ENCODE measurements around the gene PRPSAP1. TPM values are rescaled to one million over a fixed set of nuclear protein-coding genes. Genes with fewer than 3 reads are reported as not detected.
"Not testable (repeated sequence)": the region's sequence is repeated elsewhere in the genome, so short reads cannot be mapped to it uniquely, and the experiment has no call there.

The PRPSAP1 gene
- total RNA-seq, 1 donor from 2014 or later = 68.5 TPM

DNA sequence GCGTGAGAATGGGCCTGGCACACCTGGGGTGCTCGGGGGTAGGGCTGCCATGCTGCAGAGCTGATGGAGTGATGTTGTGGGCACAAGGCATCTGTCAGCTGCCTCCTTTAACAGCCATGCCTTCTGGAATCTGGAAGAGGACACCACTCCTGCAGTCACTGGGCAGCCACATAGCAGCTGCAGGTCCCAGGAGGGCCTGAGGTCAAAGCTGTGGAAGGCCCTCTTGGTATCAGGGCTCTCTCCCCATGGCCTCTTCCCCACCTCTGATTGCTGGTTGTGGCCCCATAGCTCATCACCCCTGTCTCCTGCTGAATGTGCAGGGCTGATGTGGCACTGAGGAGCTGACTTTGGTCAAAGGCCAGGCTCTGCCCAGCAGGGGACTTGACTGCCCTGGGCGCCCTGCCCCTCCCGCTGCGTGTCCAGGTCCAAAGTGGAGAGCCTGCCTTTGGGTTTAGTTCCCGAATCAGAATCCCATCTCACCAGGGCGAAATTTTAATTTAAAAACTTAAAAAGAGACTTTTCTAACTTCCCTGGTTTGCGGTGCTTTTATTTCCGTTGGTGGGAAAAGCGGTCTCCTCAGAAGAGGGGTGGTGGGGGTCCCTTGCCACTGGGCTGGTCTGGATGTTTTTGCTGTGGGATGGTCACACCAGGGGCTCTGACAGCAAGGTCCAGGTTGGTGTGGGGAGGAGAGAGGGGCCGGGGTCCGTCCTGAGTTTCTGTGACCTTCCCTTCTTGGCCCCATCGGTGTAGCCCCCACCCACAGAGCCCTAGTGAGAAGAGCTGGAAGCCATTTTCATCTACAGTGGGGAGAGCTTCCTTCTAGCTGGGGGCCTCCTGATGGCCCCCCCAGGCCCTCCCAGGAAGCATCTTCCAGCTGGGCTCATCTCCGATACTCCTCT lies 82.7 kb downstream of the PRPSAP1 start:
- Mint-ChIP-seq H3K36me3 (ENCODE audit: unreplicated experiment) (no peaks in the 10 kb centered on the region), H3K4me3 (ENCODE audit: unreplicated experiment) (no peak overlapping the region), H3K9me3 (ENCODE audit: unreplicated experiment) (peaks cover 6% of the 10 kb centered on the region), H3K4me1 (ENCODE audit: low read depth, unreplicated experiment) (peaks cover 17% of the 10 kb centered on the region), H3K27me3 (ENCODE audit: unreplicated experiment) (peaks cover 12% of the 10 kb centered on the region), H3K27ac (ENCODE audit: unreplicated experiment) (no peak overlapping the region)
- no peak for DNase-seq
- TF ChIP-seq, protein P1, sequence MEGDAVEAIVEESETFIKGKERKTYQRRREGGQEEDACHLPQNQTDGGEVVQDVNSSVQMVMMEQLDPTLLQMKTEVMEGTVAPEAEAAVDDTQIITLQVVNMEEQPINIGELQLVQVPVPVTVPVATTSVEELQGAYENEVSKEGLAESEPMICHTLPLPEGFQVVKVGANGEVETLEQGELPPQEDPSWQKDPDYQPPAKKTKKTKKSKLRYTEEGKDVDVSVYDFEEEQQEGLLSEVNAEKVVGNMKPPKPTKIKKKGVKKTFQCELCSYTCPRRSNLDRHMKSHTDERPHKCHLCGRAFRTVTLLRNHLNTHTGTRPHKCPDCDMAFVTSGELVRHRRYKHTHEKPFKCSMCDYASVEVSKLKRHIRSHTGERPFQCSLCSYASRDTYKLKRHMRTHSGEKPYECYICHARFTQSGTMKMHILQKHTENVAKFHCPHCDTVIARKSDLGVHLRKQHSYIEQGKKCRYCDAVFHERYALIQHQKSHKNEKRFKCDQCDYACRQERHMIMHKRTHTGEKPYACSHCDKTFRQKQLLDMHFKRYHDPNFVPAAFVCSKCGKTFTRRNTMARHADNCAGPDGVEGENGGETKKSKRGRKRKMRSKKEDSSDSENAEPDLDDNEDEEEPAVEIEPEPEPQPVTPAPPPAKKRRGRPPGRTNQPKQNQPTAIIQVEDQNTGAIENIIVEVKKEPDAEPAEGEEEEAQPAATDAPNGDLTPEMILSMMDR (IDR thresholded peaks at IDR 0.05; ENCODE audit: partially characterized antibody, unreplicated experiment) = no peak

DNA sequence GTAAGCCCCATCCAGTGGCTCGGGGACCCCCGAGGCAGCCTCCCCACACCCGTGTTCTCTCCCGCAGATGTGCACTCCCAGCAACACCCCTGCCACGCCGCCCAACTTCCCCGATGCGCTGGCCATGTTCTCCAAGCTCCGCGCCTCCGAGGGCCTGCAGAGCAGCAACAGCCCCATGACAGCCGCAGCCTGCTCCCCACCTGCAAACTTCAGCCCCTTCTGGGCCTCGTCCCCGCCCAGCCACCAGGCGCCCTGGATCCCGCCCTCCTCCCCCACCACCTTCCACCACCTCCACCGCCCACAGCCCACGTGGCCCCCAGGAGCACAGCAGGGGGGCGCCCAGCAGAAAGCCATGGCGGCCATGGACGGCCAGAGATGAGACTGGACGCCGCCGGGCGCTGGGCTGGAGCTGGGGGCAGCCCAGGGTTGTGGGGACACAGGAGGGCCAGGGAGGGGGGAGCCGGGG lies 83.6 kb downstream of the PRPSAP1 start:
- H3K27me3 Mint-ChIP-seq (ENCODE audit: unreplicated experiment) = peaks cover 12% of the 10 kb centered on the region
- H3K4me1 Mint-ChIP-seq (ENCODE audit: low read depth, unreplicated experiment) = peaks cover 17% of the 10 kb centered on the region
- H3K9me3 Mint-ChIP-seq (ENCODE audit: unreplicated experiment) = peaks cover 6% of the 10 kb centered on the region
- no peaks in the 10 kb centered on the region for H3K36me3 Mint-ChIP-seq (ENCODE audit: unreplicated experiment)
- DNase-seq = no peak
- no peak overlapping the region for H3K27ac Mint-ChIP-seq (ENCODE audit: unreplicated experiment)
- H3K4me3 Mint-ChIP-seq (ENCODE audit: unreplicated experiment) = no peak overlapping the region
- TF ChIP-seq, protein P1 (IDR thresholded peaks at IDR 0.05; ENCODE audit: partially characterized antibody, unreplicated experiment) = no peak

DNA sequence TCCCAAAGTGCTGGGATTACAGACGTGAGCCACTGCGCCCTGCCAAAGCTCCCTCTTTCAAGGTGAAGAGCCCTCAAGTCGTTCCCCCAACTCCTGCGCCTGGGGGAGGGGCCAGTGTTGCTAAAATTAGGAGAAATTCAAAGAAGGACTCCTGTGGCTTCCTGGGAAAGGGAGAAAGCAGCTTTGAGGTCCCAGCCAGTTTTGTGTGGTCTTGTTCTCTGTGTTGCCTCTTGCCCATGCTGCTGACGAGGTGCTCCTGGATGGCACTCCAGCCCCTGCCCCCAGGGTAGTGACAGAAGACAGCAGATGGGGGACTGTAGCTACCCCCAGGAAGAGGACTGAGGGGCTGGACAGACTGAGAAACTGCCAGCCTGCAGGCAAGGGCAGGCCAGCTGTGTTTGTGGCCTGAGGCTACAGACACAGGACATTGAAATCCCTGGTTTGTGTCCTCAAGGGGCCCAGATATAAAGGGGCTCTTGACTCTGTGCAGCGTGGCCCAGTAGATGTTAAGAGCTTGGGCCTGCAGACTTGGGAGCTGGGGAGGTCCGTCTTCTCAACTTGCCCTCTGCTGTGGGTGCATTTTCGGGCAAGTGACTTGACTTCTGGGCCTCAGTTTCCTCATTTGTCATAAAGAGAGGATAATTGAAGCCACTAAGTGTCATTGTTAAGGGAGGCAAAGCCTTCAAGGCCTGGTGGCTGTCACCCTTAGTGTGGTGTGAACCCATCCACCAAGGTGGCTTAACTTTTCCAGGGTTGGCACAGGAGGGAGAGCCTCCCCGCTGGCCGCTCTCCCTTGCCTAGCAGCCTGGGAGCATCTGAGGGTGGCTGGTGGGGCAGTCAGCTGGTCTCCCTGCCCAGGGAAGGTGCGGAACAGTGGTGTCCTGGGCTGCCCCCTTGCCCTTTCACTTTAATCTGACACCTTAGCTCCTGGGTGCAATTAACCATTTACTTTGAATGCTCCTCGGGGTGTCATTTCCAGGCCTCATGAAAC lies 84.4 kb downstream of the PRPSAP1 start:
- Mint-ChIP-seq H3K27me3 (ENCODE audit: unreplicated experiment) (peaks cover 14% of the 10 kb centered on the region), H3K4me3 (ENCODE audit: unreplicated experiment) (peak overlapping the region; percentile 71), H3K4me1 (ENCODE audit: low read depth, unreplicated experiment) (peaks cover 21% of the 10 kb centered on the region), H3K27ac (ENCODE audit: unreplicated experiment) (peak overlapping the region; percentile 89), H3K36me3 (ENCODE audit: unreplicated experiment) (no peaks in the 10 kb centered on the region), H3K9me3 (ENCODE audit: unreplicated experiment) (peaks cover 6% of the 10 kb centered on the region)
- TF ChIP-seq, protein P1 (IDR thresholded peaks at IDR 0.05; ENCODE audit: partially characterized antibody, unreplicated experiment) = peak; percentile 7
- peak; percentile 44 for DNase-seq

DNA sequence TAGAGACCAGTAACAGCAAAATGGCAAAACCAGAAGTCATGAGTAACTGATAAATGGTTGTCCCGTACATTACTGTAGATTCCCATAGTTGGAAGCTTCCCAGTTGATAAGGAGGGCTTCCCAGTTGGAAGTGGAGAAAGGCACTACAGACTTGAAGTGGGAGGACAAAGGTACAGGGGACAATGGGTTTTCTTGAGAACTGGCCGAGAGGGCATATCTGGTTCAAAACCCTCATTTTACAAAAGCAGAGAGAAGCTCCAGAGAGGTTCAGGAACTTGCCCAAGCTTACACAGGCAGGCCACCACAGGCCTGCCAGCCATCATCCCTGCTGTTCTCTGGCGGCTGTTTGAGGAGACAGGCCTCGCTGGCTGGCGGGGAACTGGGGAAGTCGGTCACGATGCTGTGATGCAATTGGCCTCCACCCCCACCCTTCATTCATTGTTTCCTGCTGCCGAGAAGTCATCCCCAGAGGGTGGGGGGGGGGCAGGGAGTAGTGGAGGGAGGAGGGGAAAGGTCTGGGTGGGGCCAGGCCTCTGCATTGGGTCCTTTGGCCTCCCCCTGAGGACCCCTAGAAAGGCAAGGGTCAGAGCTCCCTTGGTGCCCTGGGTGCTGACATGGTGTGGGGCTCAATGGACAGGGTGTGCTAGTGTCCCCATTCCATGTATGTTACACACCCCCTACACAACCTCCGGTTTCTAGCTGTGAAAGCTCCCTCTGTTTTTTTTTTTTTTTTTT lies 85.5 kb downstream of the PRPSAP1 start:
- H3K4me1 Mint-ChIP-seq (ENCODE audit: low read depth, unreplicated experiment) = peaks cover 22% of the 10 kb centered on the region
- peak; percentile 64 for DNase-seq
- peak overlapping the region; percentile 89 for H3K27ac Mint-ChIP-seq (ENCODE audit: unreplicated experiment)
- TF ChIP-seq, protein P1 (IDR thresholded peaks at IDR 0.05; ENCODE audit: partially characterized antibody, unreplicated experiment) = no peak
- H3K27me3 Mint-ChIP-seq (ENCODE audit: unreplicated experiment) = peaks cover 14% of the 10 kb centered on the region
- H3K9me3 Mint-ChIP-seq (ENCODE audit: unreplicated experiment) = peaks cover 6% of the 10 kb centered on the region
- peak overlapping the region; percentile 77 for H3K4me3 Mint-ChIP-seq (ENCODE audit: unreplicated experiment)
- no peaks in the 10 kb centered on the region for H3K36me3 Mint-ChIP-seq (ENCODE audit: unreplicated experiment)

DNA sequence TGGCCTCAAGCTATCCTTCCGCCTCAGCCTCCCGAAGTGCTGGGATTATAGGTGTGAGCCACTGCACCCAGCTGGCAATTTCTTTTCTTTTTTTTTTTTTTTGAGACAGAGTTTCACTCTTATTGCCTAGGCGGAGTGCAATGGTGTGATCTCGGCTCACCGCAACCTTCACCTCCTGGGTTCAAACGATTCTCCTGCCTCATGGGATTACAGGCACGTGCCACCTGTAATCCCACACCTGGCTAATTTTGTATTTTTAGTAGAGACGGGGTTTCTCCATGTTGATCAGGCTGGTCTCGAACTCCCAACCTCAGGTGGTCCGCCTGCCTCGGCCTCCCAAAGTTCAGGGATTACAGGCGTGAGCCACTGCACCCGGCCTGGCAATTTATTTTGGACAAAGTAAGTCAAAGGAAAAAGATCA lies 86.1 kb downstream of the PRPSAP1 start:
- not testable (repeated sequence) for DNase-seq; H3K36me3 Mint-ChIP-seq (ENCODE audit: unreplicated experiment); H3K9me3 Mint-ChIP-seq (ENCODE audit: unreplicated experiment)
- H3K27me3 Mint-ChIP-seq (ENCODE audit: unreplicated experiment) = peaks cover 14% of the 10 kb centered on the region
- peak overlapping the region; percentile 77 for H3K4me3 Mint-ChIP-seq (ENCODE audit: unreplicated experiment)
- H3K4me1 Mint-ChIP-seq (ENCODE audit: low read depth, unreplicated experiment) = peaks cover 22% of the 10 kb centered on the region
- H3K27ac Mint-ChIP-seq (ENCODE audit: unreplicated experiment) = peak overlapping the region; percentile 89
